Sigmoid colon (tissue), 7 donors: Measurements from ENCODE around the gene CAP2. TPM values are rescaled to one million over a fixed set of nuclear protein-coding genes. Genes with fewer than 3 reads are reported as not detected.

Source experiments
- DNase-seq: peaks from one replicate; pipeline ENCODE4 v3.0.0-alpha.2; 2019
- H3K27ac ChIP-seq, 4 donors: fragments of 200-600 bp; sonication (generic); one replicate each; pipeline ENCODE4 v1.5.1; 2016 to 2019; ENCODE audit warnings: mild to moderate bottlenecking in 1 of 4
- H3K27me3 ChIP-seq, 3 donors: fragments of 200-600 bp; sonication (generic); one replicate each; pipeline ENCODE4 v1.5.1; 2019; ENCODE audit warnings: mild to moderate bottlenecking in 1 of 3
- H3K36me3 ChIP-seq, 4 donors: fragments of 200-600 bp; sonication (generic); one replicate each; pipeline ENCODE4 v1.5.1; 2016 to 2019
- H3K4me1 ChIP-seq, 4 donors: fragments of 200-600 bp; sonication (generic); one replicate each; pipeline ENCODE4 v1.5.1; 2017 to 2019
- H3K4me3 ChIP-seq, 4 donors: fragments of 200-600 bp; sonication (generic); one replicate each; pipeline ENCODE4 v1.5.1; 2017 to 2019; ENCODE audit warnings: mild to moderate bottlenecking in 2 of 4, moderate library complexity in 1 of 4
- H3K9me3 ChIP-seq, 4 donors: fragments of 200-600 bp in 3 of 4; sonication (generic) in 3 of 4; one replicate each; pipeline versions ENCODE4 v1.5.1 to v1.6.1; 2013 to 2019
- CTCF ChIP-seq, 4 experiments: fragments of 450-650 bp in 3 of 4; fragments of 200-600 bp in 1 of 4; IDR thresholded peaks; one replicate each; pipeline ENCODE4 v1.5.1; 2016 to 2019; ENCODE audit warnings: antibody characterized with exemption in 4 of 4, mild to moderate bottlenecking in 3 of 4, moderate library complexity in 2 of 4
- EP300 ChIP-seq, 4 donors: sonication (generic); formaldehyde crosslinking; IDR thresholded peaks; one replicate each; pipeline ENCODE4 v1.6.1; 2017; ENCODE audit warnings: antibody characterized with exemption in 4 of 4
- POLR2A ChIP-seq, 2 donors: fragments of 450-650 bp; IDR thresholded peaks; one replicate each; pipeline ENCODE4 v1.6.1; 2016; ENCODE audit warnings: antibody characterized with exemption in 2 of 2, mild to moderate bottlenecking in 2 of 2, moderate library complexity in 2 of 2
- POLR2AphosphoS5 ChIP-seq, 4 donors: sonication (generic); formaldehyde crosslinking; IDR thresholded peaks; one replicate each; pipeline ENCODE4 v1.6.1; 2017; ENCODE audit warnings: antibody characterized with exemption in 4 of 4
- WGBS, 2 donors: extraction: QIAGEN DNeasy Blood & Tissue Kit; methylation state at CpG; one replicate each; pipeline ENCODE4 v1.1.7; 2013; 5-methylcytosine and 5-hydroxymethylcytosine counted together
- intact Hi-C: fragments of 100-400 bp; cut with DNase I; formaldehyde crosslinking; loops from one replicate; pipeline ENCODE4 v1.15.1; 2023
- polyA plus RNA-seq, 3 donors: library from polyadenylated mRNA; stranded (reverse); fragments of 200-250 nt; gene quantifications; one replicate each; pipeline ENCODE4 v1.2.3, GENCODE V29; 2013
- total RNA-seq, 4 donors: library from RNA; depleted of rRNA; stranded (reverse); fragments of >200 nt; gene quantifications; one replicate each; pipeline ENCODE4 v1.1.0, GENCODE V29; 2016
- donor health status: healthy with polysubstance abuse.
- donor health status: Bipolar disorder and iron deficiency.
- donor health status: healthy.

Gene CAP2
- total and polyA plus RNA-seq, 7 donors = 0.92 to 67.1 (median 48.3) TPM

DNA sequence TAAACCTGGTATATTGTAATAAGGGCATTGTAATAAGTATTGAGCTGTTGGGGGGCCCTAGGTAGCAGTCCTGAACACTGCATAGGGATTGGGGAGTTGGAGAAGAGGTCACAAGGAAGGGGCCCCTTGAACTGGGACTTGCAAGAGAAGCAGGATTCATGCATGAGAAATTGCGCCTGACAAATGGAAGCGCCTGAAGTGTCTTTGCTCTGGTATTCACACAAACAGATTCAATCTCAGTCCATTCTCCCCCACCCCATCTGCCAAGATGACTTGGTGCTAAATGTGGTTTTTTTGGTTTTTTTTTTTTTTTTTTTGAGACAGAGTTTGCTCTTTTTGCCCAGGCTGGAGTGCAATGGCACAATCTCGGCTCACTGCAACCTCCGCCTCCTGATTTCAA lies 87.1 kb downstream of the CAP2 start:
- H3K4me1 ChIP-seq = peaks cover 0 to 44% (median 29%) of the 10 kb centered on the region in 4 donors
- H3K27ac ChIP-seq = peak overlapping the region in 1 of 4 donors; percentile 14
- intact Hi-C loops = no loop called here
- TF ChIP-seq POLR2A (IDR thresholded peaks at IDR 0.05) (no peak), EP300 (IDR thresholded peaks at IDR 0.05) (no peak), CTCF (IDR thresholded peaks at IDR 0.05) (no peak), POLR2AphosphoS5 (IDR thresholded peaks at IDR 0.05) (no peak)
- no peaks in the 10 kb centered on the region for H3K9me3 ChIP-seq
- no peak for DNase-seq
- no peaks in the 10 kb centered on the region for H3K36me3 ChIP-seq
- 97 to 98% methylated on average over 4 of the region's 4 CpGs for WGBS, 2 donors
- H3K4me3 ChIP-seq = no peak overlapping the region
- no peaks in the 10 kb centered on the region for H3K27me3 ChIP-seq

- no peak overlapping the region for H3K4me3 ChIP-seq
- H3K9me3 ChIP-seq = no peaks in the 10 kb centered on the region
- H3K27me3 ChIP-seq = no peaks in the 10 kb centered on the region
- DNase-seq = no peak
- WGBS, 2 donors = 96 to 97% methylated on average over 7 of the region's 7 CpGs
- intact Hi-C loops = no loop called here
- no peak overlapping the region for H3K27ac ChIP-seq
- peaks cover 0 to 4% (median 0%) of the 10 kb centered on the region in 4 donors for H3K36me3 ChIP-seq
- H3K4me1 ChIP-seq = peaks cover 0 to 26% (median 22%) of the 10 kb centered on the region in 4 donors
- TF ChIP-seq EP300 (IDR thresholded peaks at IDR 0.05) (no peak), POLR2AphosphoS5 (IDR thresholded peaks at IDR 0.05) (no peak), POLR2A (IDR thresholded peaks at IDR 0.05) (no peak), CTCF (IDR thresholded peaks at IDR 0.05) (no peak)
Observed at GRCh38 chr6:17482711-17483110, 89.3 kb downstream of the CAP2 start.

GRCh38 chr6:17483391-17484016 lies 90.1 kb downstream of the CAP2 start:
- Histone ChIP-seq H3K9me3 (no peaks in the 10 kb centered on the region), H3K27ac (no peak overlapping the region), H3K36me3 (peaks cover 0 to 4% (median 0%) of the 10 kb centered on the region in 4 donors), H3K4me3 (no peak overlapping the region), H3K27me3 (no peaks in the 10 kb centered on the region), H3K4me1 (peaks cover 0 to 26% (median 18%) of the 10 kb centered on the region in 4 donors)
- no peak for DNase-seq
- intact Hi-C loops = no loop called here
- no peak for TF ChIP-seq CTCF (IDR thresholded peaks at IDR 0.05)
- WGBS, 2 donors = 94 to 95% methylated on average over 11 of the region's 11 CpGs

- H3K4me1 ChIP-seq = peaks cover 0 to 17% (median 11%) of the 10 kb centered on the region in 4 donors
- intact Hi-C loops = no loop called here
- no peaks in the 10 kb centered on the region for H3K9me3 ChIP-seq
- TF ChIP-seq POLR2AphosphoS5 (IDR thresholded peaks at IDR 0.05) (no peak), EP300 (IDR thresholded peaks at IDR 0.05) (no peak), CTCF (IDR thresholded peaks at IDR 0.05) (no peak), POLR2A (IDR thresholded peaks at IDR 0.05) (no peak)
- H3K27me3 ChIP-seq = no peaks in the 10 kb centered on the region
- H3K27ac ChIP-seq = no peak overlapping the region
- H3K36me3 ChIP-seq = peaks cover 0 to 4% (median 0%) of the 10 kb centered on the region in 4 donors
- 89 to 95% methylated on average over 10 of the region's 10 CpGs for WGBS, 2 donors
- DNase-seq = no peak
- no peak overlapping the region for H3K4me3 ChIP-seq
Observed at GRCh38 chr6:17484201-17484849, 90.9 kb downstream of the CAP2 start.
